ENCODE measurements around the gene WHAMM. TPM values are rescaled to one million over a fixed set of nuclear protein-coding genes. Genes with fewer than 3 reads are reported as not detected.

The WHAMM gene, protein sequence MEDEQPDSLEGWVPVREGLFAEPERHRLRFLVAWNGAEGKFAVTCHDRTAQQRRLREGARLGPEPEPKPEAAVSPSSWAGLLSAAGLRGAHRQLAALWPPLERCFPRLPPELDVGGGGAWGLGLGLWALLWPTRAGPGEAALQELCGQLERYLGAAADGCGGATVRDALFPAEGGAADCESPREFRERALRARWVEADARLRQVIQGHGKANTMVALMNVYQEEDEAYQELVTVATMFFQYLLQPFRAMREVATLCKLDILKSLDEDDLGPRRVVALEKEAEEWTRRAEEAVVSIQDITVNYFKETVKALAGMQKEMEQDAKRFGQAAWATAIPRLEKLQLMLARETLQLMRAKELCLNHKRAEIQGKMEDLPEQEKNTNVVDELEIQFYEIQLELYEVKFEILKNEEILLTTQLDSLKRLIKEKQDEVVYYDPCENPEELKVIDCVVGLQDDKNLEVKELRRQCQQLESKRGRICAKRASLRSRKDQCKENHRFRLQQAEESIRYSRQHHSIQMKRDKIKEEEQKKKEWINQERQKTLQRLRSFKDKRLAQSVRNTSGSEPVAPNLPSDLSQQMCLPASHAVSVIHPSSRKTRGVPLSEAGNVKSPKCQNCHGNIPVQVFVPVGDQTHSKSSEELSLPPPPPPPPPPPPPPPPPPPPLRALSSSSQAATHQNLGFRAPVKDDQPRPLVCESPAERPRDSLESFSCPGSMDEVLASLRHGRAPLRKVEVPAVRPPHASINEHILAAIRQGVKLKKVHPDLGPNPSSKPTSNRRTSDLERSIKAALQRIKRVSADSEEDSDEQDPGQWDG
- 10 to 100 TPM in 1 of 4 donors, 1 to 10 TPM in 3; 6.4 to 14.2 (median 8.8) TPM for total RNA-seq

DNA sequence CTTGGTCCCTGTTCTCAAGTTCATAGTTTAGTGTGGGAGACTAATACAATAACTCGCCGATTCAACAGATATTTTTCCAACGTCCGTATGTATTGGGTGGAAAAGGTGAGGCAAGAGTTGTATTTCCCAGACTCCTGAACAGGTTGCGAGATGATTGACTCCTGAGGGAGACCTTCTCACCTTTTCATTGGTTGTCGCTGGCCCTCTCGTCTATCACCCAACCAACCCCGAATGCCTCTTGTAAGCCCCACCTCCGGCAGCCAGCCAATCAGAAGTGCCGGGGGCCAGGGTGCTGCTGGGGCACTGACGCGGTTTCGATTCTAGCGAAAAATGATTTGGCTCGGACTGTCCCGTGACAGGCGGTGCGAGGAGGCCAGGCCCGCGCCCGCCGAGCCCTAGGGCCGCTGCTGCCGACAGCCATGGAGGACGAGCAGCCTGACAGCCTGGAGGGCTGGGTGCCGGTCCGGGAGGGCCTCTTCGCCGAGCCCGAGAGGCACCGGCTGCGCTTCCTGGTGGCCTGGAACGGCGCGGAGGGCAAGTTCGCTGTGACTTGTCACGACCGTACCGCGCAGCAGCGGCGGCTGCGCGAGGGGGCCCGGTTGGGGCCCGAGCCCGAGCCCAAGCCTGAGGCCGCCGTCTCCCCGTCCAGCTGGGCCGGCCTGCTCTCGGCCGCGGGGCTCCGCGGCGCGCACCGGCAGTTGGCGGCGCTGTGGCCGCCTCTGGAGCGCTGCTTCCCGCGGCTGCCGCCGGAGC, at the start of gene WHAMM:
TSS of gene WHAMM (plus strand) at position 321 of the 753 bp plus-strand sequence. CDS start at position 420, 99 bp downstream.
- H3K27me3 ChIP-seq = no peaks in the 10 kb centered on the region
- DNase-seq = peak; percentile 99
- peak within 1 kb of the TSS; percentile 99 to 100 (median 100) for H3K27ac ChIP-seq
- intact Hi-C loops (cut with DNase I; ENCODE audit: low total_unique reads) = no loop called here
- in situ Hi-C loops (cut with MboI; ENCODE audit: low pct_ligation_motif_present in 1 of 4, low pct_unique_long_range_greater_than_20kb in 1 of 4, low sequenced_read_pairs in 3 of 4) = no loop called here
- H3K4me1 ChIP-seq = peaks cover 7 to 27% (median 17%) of the 10 kb centered on the region in 4 donors
- H3K36me3 ChIP-seq = peaks cover 0 to 18% (median 5%) of the 10 kb centered on the region in 4 donors
- H3K4me3 ChIP-seq = peak within 1 kb of the TSS; percentile 74 to 97 (median 87)
- WGBS, 2 donors (ENCODE audit: low coverage in 1 of 2) = 0% methylated on average over 5 to 24 of the region's 67 CpGs
- TF ChIP-seq POLR2AphosphoS5 (IDR thresholded peaks at IDR 0.05) (peak; percentile 98 to 99 (median 99)), EP300 (IDR thresholded peaks at IDR 0.05; ENCODE audit: low read depth) (no peak), POLR2A (IDR thresholded peaks at IDR 0.05) (peak; percentile 98)
- TF ChIP-seq, protein P1, sequence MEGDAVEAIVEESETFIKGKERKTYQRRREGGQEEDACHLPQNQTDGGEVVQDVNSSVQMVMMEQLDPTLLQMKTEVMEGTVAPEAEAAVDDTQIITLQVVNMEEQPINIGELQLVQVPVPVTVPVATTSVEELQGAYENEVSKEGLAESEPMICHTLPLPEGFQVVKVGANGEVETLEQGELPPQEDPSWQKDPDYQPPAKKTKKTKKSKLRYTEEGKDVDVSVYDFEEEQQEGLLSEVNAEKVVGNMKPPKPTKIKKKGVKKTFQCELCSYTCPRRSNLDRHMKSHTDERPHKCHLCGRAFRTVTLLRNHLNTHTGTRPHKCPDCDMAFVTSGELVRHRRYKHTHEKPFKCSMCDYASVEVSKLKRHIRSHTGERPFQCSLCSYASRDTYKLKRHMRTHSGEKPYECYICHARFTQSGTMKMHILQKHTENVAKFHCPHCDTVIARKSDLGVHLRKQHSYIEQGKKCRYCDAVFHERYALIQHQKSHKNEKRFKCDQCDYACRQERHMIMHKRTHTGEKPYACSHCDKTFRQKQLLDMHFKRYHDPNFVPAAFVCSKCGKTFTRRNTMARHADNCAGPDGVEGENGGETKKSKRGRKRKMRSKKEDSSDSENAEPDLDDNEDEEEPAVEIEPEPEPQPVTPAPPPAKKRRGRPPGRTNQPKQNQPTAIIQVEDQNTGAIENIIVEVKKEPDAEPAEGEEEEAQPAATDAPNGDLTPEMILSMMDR (IDR thresholded peaks at IDR 0.05) = peak in 1 of 5 experiments; percentile 3
- no peaks in the 10 kb centered on the region for H3K9me3 ChIP-seq

DNA sequence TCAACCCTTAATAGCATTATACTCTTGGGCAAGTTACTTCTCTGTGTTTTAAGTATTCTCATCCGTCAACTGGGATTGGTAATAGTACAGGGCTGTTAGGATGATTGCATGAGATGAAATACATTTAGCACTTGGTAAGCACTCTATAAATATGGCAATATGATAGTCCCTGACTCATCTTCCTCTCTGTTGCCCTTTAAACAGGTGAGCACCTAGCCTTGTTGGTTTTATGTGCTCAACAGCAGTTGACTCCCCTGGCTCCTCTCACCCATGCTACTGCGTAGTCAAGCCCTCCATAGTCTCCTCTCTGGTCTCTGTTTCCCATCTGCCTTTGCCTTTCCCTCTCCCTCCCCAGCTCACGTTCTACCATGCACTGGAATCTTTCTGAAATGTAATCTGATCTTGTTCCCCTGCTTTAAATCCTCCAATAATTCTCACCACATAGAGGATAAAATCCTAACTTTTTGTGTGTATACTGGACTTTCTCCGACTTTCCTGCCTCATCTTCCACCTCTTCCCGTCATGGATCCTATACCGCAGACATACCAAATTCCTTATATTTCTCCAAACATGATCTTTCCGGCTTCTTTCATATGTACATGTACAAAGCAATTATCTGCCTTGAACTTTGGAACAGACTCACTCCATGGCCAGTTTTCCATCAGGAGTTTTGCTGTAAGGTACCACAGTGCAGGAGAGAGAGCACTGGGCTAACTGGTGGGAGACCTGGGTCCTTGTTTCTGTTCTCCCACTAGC, 45.9 kb upstream of the WHAMM start:
- Histone ChIP-seq H3K36me3 (peaks cover 0 to 6% (median 0%) of the 10 kb centered on the region in 4 donors), H3K4me1 (no peaks in the 10 kb centered on the region), H3K9me3 (no peaks in the 10 kb centered on the region), H3K4me3 (no peak overlapping the region), H3K27ac (no peak overlapping the region), H3K27me3 (no peaks in the 10 kb centered on the region)
- intact Hi-C loops (cut with DNase I; ENCODE audit: low total_unique reads) = no loop called here
- 90 to 95% methylated on average over 7 of the region's 7 CpGs for WGBS, 2 donors (ENCODE audit: low coverage in 1 of 2)
- no peak for DNase-seq
- TF ChIP-seq, protein P1 (IDR thresholded peaks at IDR 0.05) = no peak
- TF ChIP-seq EP300 (IDR thresholded peaks at IDR 0.05; ENCODE audit: low read depth) = no peak
- TF ChIP-seq POLR2AphosphoS5 (IDR thresholded peaks at IDR 0.05) = no peak
- TF ChIP-seq POLR2A (IDR thresholded peaks at IDR 0.05) = no peak
- in situ Hi-C loops (cut with MboI; ENCODE audit: low pct_ligation_motif_present in 1 of 4, low pct_unique_long_range_greater_than_20kb in 1 of 4, low sequenced_read_pairs in 3 of 4) = no loop called here

DNA sequence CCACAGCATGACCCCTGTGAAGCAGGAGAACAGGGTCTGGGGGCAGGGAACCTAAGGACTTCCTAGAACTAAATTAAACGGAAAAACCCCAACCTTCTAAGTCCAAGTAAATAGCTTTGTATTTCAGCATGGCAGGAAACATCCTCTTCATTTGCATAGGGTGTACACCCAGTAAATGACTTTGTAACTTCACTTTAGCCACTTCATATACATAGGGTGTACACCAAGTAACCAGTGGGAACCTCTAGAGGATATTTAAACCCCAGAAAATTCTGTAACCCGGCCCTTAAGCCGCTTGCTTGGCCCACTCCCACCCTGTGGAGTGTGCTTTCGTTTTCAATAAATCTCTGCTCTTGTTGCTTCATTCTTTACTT, 45.3 kb upstream of the WHAMM start:
- intact Hi-C loops (cut with DNase I; ENCODE audit: low total_unique reads) (no loop called here), in situ Hi-C loops (cut with MboI; ENCODE audit: low pct_ligation_motif_present in 1 of 4, low pct_unique_long_range_greater_than_20kb in 1 of 4, low sequenced_read_pairs in 3 of 4) (no loop called here)
- Histone ChIP-seq H3K27ac (no peak overlapping the region), H3K9me3 (no peaks in the 10 kb centered on the region), H3K4me1 (no peaks in the 10 kb centered on the region), H3K27me3 (no peaks in the 10 kb centered on the region), H3K4me3 (no peak overlapping the region), H3K36me3 (no peaks in the 10 kb centered on the region)
- WGBS, 2 donors (ENCODE audit: low coverage in 1 of 2) = 88 to 90% methylated on average over 2 to 4 of the region's 4 CpGs
- TF ChIP-seq POLR2A (IDR thresholded peaks at IDR 0.05) = no peak
- no peak for TF ChIP-seq POLR2AphosphoS5 (IDR thresholded peaks at IDR 0.05)
- TF ChIP-seq, protein P1 (IDR thresholded peaks at IDR 0.05) = no peak
- TF ChIP-seq EP300 (IDR thresholded peaks at IDR 0.05; ENCODE audit: low read depth) = no peak
- DNase-seq = no peak
